Ectodermal cell (in vitro differentiated cells): ENCODE results near the gene SRP19.
"Not testable (repeated sequence)": the region's sequence is repeated elsewhere in the genome, so short reads cannot be mapped to it uniquely, and the experiment has no call there.

Source experiments
- H3K27ac ChIP-seq: 2 replicates; pipeline ENCODE4 v1.7.0; 2013; ENCODE audit warnings: mild to moderate bottlenecking, low read depth, low read length; ENCODE audit not compliant: insufficient read depth, poor library complexity, severe bottlenecking
- H3K27me3 ChIP-seq: 2 replicates; pipeline ENCODE4 v1.7.0; 2013; ENCODE audit warnings: mild to moderate bottlenecking, low read length; ENCODE audit not compliant: insufficient read depth, control insufficient read depth, poor library complexity, severe bottlenecking
- H3K36me3 ChIP-seq: one replicate; pipeline ENCODE4 v1.7.0; 2013; ENCODE audit warnings: low read length; ENCODE audit not compliant: control insufficient read depth, insufficient read depth
- H3K4me1 ChIP-seq: one replicate; pipeline ENCODE4 v1.7.0; 2013; ENCODE audit warnings: low read length; ENCODE audit not compliant: control insufficient read depth, insufficient read depth
- H3K4me3 ChIP-seq: 2 replicates; pipeline ENCODE4 v1.7.0; 2013; ENCODE audit warnings: low read depth, low read length, control low read depth; ENCODE audit not compliant: insufficient read depth
- H3K9me3 ChIP-seq: 2 replicates; pipeline ENCODE4 v1.7.0; 2013; ENCODE audit warnings: mild to moderate bottlenecking, low read length, moderate library complexity; ENCODE audit not compliant: control insufficient read depth
- WGBS, 2 experiments: methylation state at CpG; one replicate each; pipeline ENCODE4 v1.1.7; 2013; ENCODE audit warnings: missing lambda C conversion rate in 2 of 2; 5-methylcytosine and 5-hydroxymethylcytosine counted together

SRP19 gene

GRCh38 chr5:112892066-112892465, 31.0 kb downstream of the SRP19 start:
- not testable (repeated sequence) for H3K36me3 ChIP-seq, H3K9me3 ChIP-seq, H3K4me3 ChIP-seq, H3K27me3 ChIP-seq, H3K27ac ChIP-seq, H3K4me1 ChIP-seq
- WGBS, 2 experiments, result 89 to 94% methylated on average over 6 to 8 of the region's 8 CpGs

GRCh38 chr5:112892776-112893175, 31.7 kb downstream of the SRP19 start:
- H3K9me3 ChIP-seq, result no peaks in the 10 kb centered on the region
- WGBS, 2 experiments, result 90 to 96% methylated on average over 10 to 13 of the region's 13 CpGs
- H3K4me1 ChIP-seq, result no peaks in the 10 kb centered on the region
- H3K36me3 ChIP-seq, result no peaks in the 10 kb centered on the region
- no peaks in the 10 kb centered on the region for H3K27me3 ChIP-seq
- no peak overlapping the region for H3K4me3 ChIP-seq
- no peak overlapping the region for H3K27ac ChIP-seq

DNA sequence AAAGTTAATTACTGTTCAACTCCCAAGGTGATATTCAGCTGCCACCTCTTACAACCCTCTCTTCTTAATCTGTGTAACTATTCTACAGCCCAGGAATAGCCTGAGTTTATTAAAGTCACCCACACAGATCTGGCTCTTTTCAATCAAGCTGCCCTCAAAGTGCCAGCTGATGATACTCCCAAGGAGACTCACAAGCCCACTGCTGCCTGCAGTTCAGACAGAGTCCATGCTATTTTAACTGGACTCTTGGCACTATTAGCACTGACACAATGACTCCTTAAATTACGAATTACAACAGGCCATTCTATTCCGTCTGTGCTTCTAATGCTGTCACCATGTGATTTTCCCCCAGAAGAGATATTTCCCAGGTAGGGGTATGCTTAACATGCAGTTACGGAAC, 34.6 kb downstream of the SRP19 start:
- Histone ChIP-seq H3K27ac (no peak overlapping the region), H3K4me3 (no peak overlapping the region), H3K9me3 (no peaks in the 10 kb centered on the region), H3K4me1 (no peaks in the 10 kb centered on the region), H3K36me3 (no peaks in the 10 kb centered on the region), H3K27me3 (no peaks in the 10 kb centered on the region)
- 93 to 94% methylated on average over 3 of the region's 3 CpGs for WGBS, 2 experiments

DNA sequence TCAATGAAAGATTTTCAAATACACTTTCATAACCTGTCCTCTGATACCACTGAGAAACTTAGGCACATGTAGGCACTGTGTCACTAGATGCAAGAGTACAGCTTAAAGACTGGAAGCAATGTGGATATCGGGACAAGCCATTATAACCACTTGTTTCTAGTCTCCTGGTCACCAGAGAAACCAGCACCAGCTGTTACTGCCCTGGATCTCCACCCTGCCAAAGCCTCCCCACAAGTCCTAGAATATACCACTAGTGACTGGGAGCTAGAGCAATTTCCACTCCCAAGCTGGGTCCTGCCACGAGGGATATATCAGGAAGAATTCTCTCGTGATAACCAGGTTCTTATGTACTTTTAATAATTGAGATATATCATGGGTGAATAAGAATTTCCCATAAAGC, 41.5 kb downstream of the SRP19 start:
- WGBS, 2 experiments, result 88 to 98% methylated on average over 3 of the region's 3 CpGs
- Histone ChIP-seq H3K4me3 (no peak overlapping the region), H3K9me3 (no peaks in the 10 kb centered on the region), H3K27me3 (no peaks in the 10 kb centered on the region), H3K36me3 (no peaks in the 10 kb centered on the region), H3K27ac (no peak overlapping the region), H3K4me1 (no peaks in the 10 kb centered on the region)

GRCh38 chr5:112904996-112905395, 43.9 kb downstream of the SRP19 start:
- H3K9me3 ChIP-seq, H3K36me3 ChIP-seq, H3K4me1 ChIP-seq, H3K27me3 ChIP-seq, H3K27ac ChIP-seq, H3K4me3 ChIP-seq: not testable (repeated sequence)
- WGBS, 2 experiments, result 84 to 93% methylated on average over 3 of the region's 3 CpGs

GRCh38 chr5:112906637-112907036, 45.5 kb downstream of the SRP19 start:
- Histone ChIP-seq H3K4me1 (no peaks in the 10 kb centered on the region), H3K4me3 (no peak overlapping the region), H3K27me3 (no peaks in the 10 kb centered on the region), H3K9me3 (no peaks in the 10 kb centered on the region), H3K36me3 (no peaks in the 10 kb centered on the region), H3K27ac (no peak overlapping the region)
- 92 to 97% methylated on average over 2 to 3 of the region's 3 CpGs for WGBS, 2 experiments

GRCh38 chr5:112907166-112907631, 46.1 kb downstream of the SRP19 start:
- Histone ChIP-seq H3K4me1 (no peaks in the 10 kb centered on the region), H3K4me3 (no peak overlapping the region), H3K27me3 (no peaks in the 10 kb centered on the region), H3K27ac (no peak overlapping the region), H3K36me3 (no peaks in the 10 kb centered on the region), H3K9me3 (no peaks in the 10 kb centered on the region)
- WGBS, 2 experiments, result 89 to 92% methylated on average over 3 to 4 of the region's 4 CpGs

GRCh38 chr5:112908854-112909253, 47.8 kb downstream of the SRP19 start:
- no peaks in the 10 kb centered on the region for H3K9me3 ChIP-seq
- H3K4me1 ChIP-seq, result no peaks in the 10 kb centered on the region
- no peaks in the 10 kb centered on the region for H3K27me3 ChIP-seq
- no peak overlapping the region for H3K4me3 ChIP-seq
- H3K27ac ChIP-seq, result no peak overlapping the region
- no peaks in the 10 kb centered on the region for H3K36me3 ChIP-seq

- no peaks in the 10 kb centered on the region for H3K36me3 ChIP-seq
- H3K27me3 ChIP-seq, result no peaks in the 10 kb centered on the region
- H3K4me3 ChIP-seq, result no peak overlapping the region
- 84 to 94% methylated on average over 1 of the region's 1 CpG for WGBS, 2 experiments
- H3K9me3 ChIP-seq, result no peaks in the 10 kb centered on the region
- H3K27ac ChIP-seq, result no peak overlapping the region
- no peaks in the 10 kb centered on the region for H3K4me1 ChIP-seq
Observed at GRCh38 chr5:112910529-112910928, 49.4 kb downstream of the SRP19 start.

GRCh38 chr5:112914584-112914983, 53.5 kb downstream of the SRP19 start:
- no peak overlapping the region for H3K4me3 ChIP-seq
- H3K4me1 ChIP-seq, result no peaks in the 10 kb centered on the region
- H3K27ac ChIP-seq, result no peak overlapping the region
- WGBS, 2 experiments, result 94 to 95% methylated on average over 4 of the region's 4 CpGs
- no peaks in the 10 kb centered on the region for H3K27me3 ChIP-seq
- H3K9me3 ChIP-seq, result no peaks in the 10 kb centered on the region
- no peaks in the 10 kb centered on the region for H3K36me3 ChIP-seq

- Histone ChIP-seq H3K27ac (no peak overlapping the region), H3K9me3 (no peaks in the 10 kb centered on the region), H3K36me3 (no peaks in the 10 kb centered on the region), H3K4me3 (no peak overlapping the region), H3K27me3 (no peaks in the 10 kb centered on the region), H3K4me1 (no peaks in the 10 kb centered on the region)
- 89 to 91% methylated on average over 1 of the region's 1 CpG for WGBS, 2 experiments
Observed at GRCh38 chr5:112915831-112916230, 54.7 kb downstream of the SRP19 start.
